ENCODE data around the gene RPS18.

DNA sequence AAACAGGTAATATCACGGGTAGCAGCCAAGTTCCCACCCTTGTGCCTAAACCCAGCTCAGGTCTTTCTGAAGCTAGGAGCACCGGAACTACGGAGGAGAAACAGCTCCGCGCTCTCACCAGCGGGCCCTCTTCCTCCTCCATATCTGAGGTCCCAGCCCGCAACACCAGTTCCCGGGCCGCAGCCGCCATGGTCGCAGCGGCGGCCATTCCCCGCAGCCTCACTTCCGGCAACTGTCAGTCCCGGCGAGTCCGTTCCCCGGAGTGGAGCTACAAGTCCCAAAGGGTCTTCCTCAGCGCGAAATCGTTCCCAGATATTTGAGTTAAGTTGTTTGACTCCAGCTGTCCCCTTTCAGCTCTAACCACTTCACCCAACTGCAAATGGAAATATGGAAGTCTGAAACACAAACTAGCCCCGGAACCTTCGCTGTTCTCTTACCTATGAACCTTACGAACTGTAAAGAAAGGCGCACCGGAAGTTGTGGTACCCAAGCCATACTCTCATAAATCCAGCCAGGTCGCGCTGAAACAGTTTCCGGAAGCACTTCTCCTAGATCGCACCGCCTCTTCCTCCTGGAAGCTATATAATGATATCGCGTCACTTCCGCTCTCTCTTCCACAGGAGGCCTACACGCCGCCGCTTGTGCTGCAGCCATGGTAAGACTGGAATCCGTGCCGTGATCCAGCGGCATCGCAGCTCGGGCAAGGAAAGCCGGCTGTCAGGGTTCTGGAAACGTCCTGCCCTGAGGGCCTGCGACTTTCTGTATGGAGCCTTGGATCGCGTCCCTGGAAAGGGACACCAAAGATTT is at the start of gene RPS18, which contains the start of gene VPS52:
- TF ChIP-seq, protein P1, sequence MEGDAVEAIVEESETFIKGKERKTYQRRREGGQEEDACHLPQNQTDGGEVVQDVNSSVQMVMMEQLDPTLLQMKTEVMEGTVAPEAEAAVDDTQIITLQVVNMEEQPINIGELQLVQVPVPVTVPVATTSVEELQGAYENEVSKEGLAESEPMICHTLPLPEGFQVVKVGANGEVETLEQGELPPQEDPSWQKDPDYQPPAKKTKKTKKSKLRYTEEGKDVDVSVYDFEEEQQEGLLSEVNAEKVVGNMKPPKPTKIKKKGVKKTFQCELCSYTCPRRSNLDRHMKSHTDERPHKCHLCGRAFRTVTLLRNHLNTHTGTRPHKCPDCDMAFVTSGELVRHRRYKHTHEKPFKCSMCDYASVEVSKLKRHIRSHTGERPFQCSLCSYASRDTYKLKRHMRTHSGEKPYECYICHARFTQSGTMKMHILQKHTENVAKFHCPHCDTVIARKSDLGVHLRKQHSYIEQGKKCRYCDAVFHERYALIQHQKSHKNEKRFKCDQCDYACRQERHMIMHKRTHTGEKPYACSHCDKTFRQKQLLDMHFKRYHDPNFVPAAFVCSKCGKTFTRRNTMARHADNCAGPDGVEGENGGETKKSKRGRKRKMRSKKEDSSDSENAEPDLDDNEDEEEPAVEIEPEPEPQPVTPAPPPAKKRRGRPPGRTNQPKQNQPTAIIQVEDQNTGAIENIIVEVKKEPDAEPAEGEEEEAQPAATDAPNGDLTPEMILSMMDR (IDR thresholded peaks at IDR 0.05), result peak in 1 of 6 experiments; percentile 2
- peak; percentile 89 to 97 for TF ChIP-seq POLR2A (IDR thresholded peaks at IDR 0.05)
